DND-41 (cell line): ENCODE measurements around the gene EYS.

Experiments used
- ATAC-seq: fragments of 200-7000 bp; cut with Tn5 transposase; 3 replicates; pipeline ENCODE4 v1.9.1; 2021; ENCODE audit warnings: low read depth; ENCODE audit not compliant: insufficient read depth
- DNase-seq: peaks from one replicate; pipeline ENCODE4 v3.0.0-alpha.2; 2020
- H2AFZ ChIP-seq: 2 replicates; pipeline ENCODE4 v1.6.0; 2012; ENCODE audit warnings: low read depth, low read length
- H3K27ac ChIP-seq: 2 replicates; pipeline ENCODE4 v1.5.1; 2012; ENCODE audit warnings: low read length, inconsistent platforms
- H3K27me3 ChIP-seq: fragments of 200-600 bp; sonication (generic); 2 replicates; pipeline ENCODE4 v1.6.0; 2012; ENCODE audit warnings: low read length, mild to moderate bottlenecking, inconsistent platforms; ENCODE audit not compliant: insufficient read depth, poor library complexity
- H3K36me3 ChIP-seq: 2 replicates; pipeline ENCODE4 v1.5.1; 2012; ENCODE audit warnings: low read length, inconsistent platforms; ENCODE audit not compliant: insufficient read depth
- H3K4me1 ChIP-seq: 2 replicates; pipeline ENCODE4 v1.5.1; 2012; ENCODE audit warnings: mild to moderate bottlenecking, low read length; ENCODE audit not compliant: insufficient read depth
- H3K4me2 ChIP-seq: 2 replicates; pipeline ENCODE4 v1.6.0; 2012; ENCODE audit warnings: mild to moderate bottlenecking, moderate library complexity, low read length, inconsistent platforms; ENCODE audit not compliant: insufficient read depth
- H3K4me3 ChIP-seq, 2 experiments: fragments of 200-600 bp in 1 of 2; shearing (Covaris generic) in 1 of 2; 2 replicates each; pipeline ENCODE4 v1.5.1; 2012 to 2016; ENCODE audit warnings: inconsistent platforms in 2 of 2, low read length in 2 of 2, mild to moderate bottlenecking in 2 of 2, low read depth in 1 of 2, moderate library complexity in 1 of 2
- H3K79me2 ChIP-seq: 2 replicates; pipeline ENCODE4 v1.6.0; 2012; ENCODE audit warnings: low read length, inconsistent platforms; ENCODE audit not compliant: insufficient read depth
- H3K9ac ChIP-seq: 2 replicates; pipeline ENCODE4 v1.6.0; 2012; ENCODE audit warnings: low read depth, mild to moderate bottlenecking, inconsistent platforms, low read length, moderate library complexity
- H3K9me3 ChIP-seq: 2 replicates; pipeline ENCODE4 v1.5.1; 2012; ENCODE audit warnings: low read length, moderate library complexity, mild to moderate bottlenecking, inconsistent platforms; ENCODE audit not compliant: insufficient read depth, severe bottlenecking
- H4K20me1 ChIP-seq: 2 replicates; pipeline ENCODE4 v1.6.0; 2012; ENCODE audit warnings: low read length; ENCODE audit not compliant: insufficient read depth
- CTCF ChIP-seq: IDR thresholded peaks from 2 replicates; pipeline ENCODE4 v1.5.1; 2012; ENCODE audit warnings: borderline replicate concordance, low read length, moderate library complexity, mild to moderate bottlenecking; ENCODE audit not compliant: poor library complexity, severe bottlenecking; ENCODE audit errors: extremely low read depth
- EZH2 ChIP-seq: IDR thresholded peaks from 3 replicates; pipeline ENCODE4 v1.6.1; 2012; ENCODE audit warnings: borderline replicate concordance, low read depth, mild to moderate bottlenecking, moderate library complexity, low read length, inconsistent platforms; ENCODE audit not compliant: severe bottlenecking

Gene EYS

GRCh38 chr6:64665137-64665536 lies 1041.9 kb downstream of the EYS start:
- TF ChIP-seq EZH2 (no peak), CTCF (no peak)
- Histone ChIP-seq H3K79me2 (no peaks in the 10 kb centered on the region), H3K4me2 (no peak overlapping the region), H3K9ac (no peak overlapping the region), H3K36me3 (no peaks in the 10 kb centered on the region), H3K27ac (no peak overlapping the region), H2AFZ (no peak overlapping the region), H4K20me1 (no peaks in the 10 kb centered on the region), H3K27me3 (no peaks in the 10 kb centered on the region), H3K4me1 (no peaks in the 10 kb centered on the region), H3K4me3 (no peak overlapping the region), H3K9me3 (no peaks in the 10 kb centered on the region)
- DNase-seq (no peak), ATAC-seq (no peak)

GRCh38 chr6:64664480-64664879 lies 1042.5 kb downstream of the EYS start:
- ATAC-seq, result no peak
- H3K4me3 ChIP-seq, result no peak overlapping the region
- H2AFZ ChIP-seq, result no peak overlapping the region

GRCh38 chr6:64644024-64644423 lies 1063.0 kb downstream of the EYS start:
- no peaks in the 10 kb centered on the region for H3K4me1 ChIP-seq
- H3K9me3 ChIP-seq, result no peaks in the 10 kb centered on the region
- H3K27me3 ChIP-seq, result no peaks in the 10 kb centered on the region
- H4K20me1 ChIP-seq, result no peaks in the 10 kb centered on the region
- H3K9ac ChIP-seq, result no peak overlapping the region
- no peak for ATAC-seq
- no peak overlapping the region for H3K4me3 ChIP-seq
- no peaks in the 10 kb centered on the region for H3K36me3 ChIP-seq
- no peak overlapping the region for H2AFZ ChIP-seq
- no peak for TF ChIP-seq EZH2
- TF ChIP-seq CTCF, result no peak
- H3K4me2 ChIP-seq, result no peak overlapping the region
- no peak for DNase-seq
- no peak overlapping the region for H3K27ac ChIP-seq
- no peaks in the 10 kb centered on the region for H3K79me2 ChIP-seq

More at GRCh38 chr6:64664480-64664879, 1042.5 kb downstream of the EYS start:
- no peaks in the 10 kb centered on the region for H3K9me3 ChIP-seq
- no peaks in the 10 kb centered on the region for H3K4me1 ChIP-seq
- H3K79me2 ChIP-seq, result no peaks in the 10 kb centered on the region
- H3K4me2 ChIP-seq, result no peak overlapping the region
- H3K27me3 ChIP-seq, result no peaks in the 10 kb centered on the region
- no peak overlapping the region for H3K27ac ChIP-seq
- no peak for DNase-seq
- no peak overlapping the region for H3K9ac ChIP-seq
- TF ChIP-seq CTCF, result no peak
- TF ChIP-seq EZH2, result no peak
- H4K20me1 ChIP-seq, result no peaks in the 10 kb centered on the region
- H3K36me3 ChIP-seq, result no peaks in the 10 kb centered on the region

GRCh38 chr6:64630901-64631300 lies 1076.1 kb downstream of the EYS start:
- no peak for DNase-seq
- H3K4me1 ChIP-seq, result no peaks in the 10 kb centered on the region
- no peak overlapping the region for H3K9ac ChIP-seq
- H3K27me3 ChIP-seq, result no peaks in the 10 kb centered on the region
- no peak for ATAC-seq
- H3K4me2 ChIP-seq, result no peak overlapping the region
- H4K20me1 ChIP-seq, result no peaks in the 10 kb centered on the region
- no peaks in the 10 kb centered on the region for H3K79me2 ChIP-seq
- no peak overlapping the region for H3K27ac ChIP-seq
- no peak for TF ChIP-seq EZH2
- no peak for TF ChIP-seq CTCF
- no peak overlapping the region for H3K4me3 ChIP-seq
- H3K36me3 ChIP-seq, result no peaks in the 10 kb centered on the region
- H3K9me3 ChIP-seq, result no peaks in the 10 kb centered on the region
- no peak overlapping the region for H2AFZ ChIP-seq
